Esophagus muscularis mucosa (tissue), 3 donors: ENCODE data around the gene BEND6.

Experiments
- POLR2A ChIP-seq: fragments of 450-650 bp; IDR thresholded peaks from one replicate; pipeline ENCODE4 v1.6.1; 2017; ENCODE audit warnings: antibody characterized with exemption, moderate library complexity, mild to moderate bottlenecking, low read depth
- POLR2AphosphoS5 ChIP-seq, 2 donors: sonication (generic); formaldehyde crosslinking; IDR thresholded peaks; one replicate each; pipeline ENCODE4 v1.6.1; 2017; ENCODE audit warnings: antibody characterized with exemption in 2 of 2
- TF ChIP-seq, protein P1 (sequence below), 3 experiments: fragments of 200-600 bp in 2 of 3; fragments of 450-650 bp in 1 of 3; sonication (generic) in 2 of 3; IDR thresholded peaks; one replicate each; pipeline ENCODE4 v1.5.1; 2017 to 2019; ENCODE audit warnings: antibody characterized with exemption in 3 of 3, mild to moderate bottlenecking in 2 of 3, moderate library complexity in 1 of 3

- TF ChIP-seq POLR2AphosphoS5 (IDR thresholded peaks at IDR 0.05) (no peak), POLR2A (no peak)
- TF ChIP-seq, protein P1, sequence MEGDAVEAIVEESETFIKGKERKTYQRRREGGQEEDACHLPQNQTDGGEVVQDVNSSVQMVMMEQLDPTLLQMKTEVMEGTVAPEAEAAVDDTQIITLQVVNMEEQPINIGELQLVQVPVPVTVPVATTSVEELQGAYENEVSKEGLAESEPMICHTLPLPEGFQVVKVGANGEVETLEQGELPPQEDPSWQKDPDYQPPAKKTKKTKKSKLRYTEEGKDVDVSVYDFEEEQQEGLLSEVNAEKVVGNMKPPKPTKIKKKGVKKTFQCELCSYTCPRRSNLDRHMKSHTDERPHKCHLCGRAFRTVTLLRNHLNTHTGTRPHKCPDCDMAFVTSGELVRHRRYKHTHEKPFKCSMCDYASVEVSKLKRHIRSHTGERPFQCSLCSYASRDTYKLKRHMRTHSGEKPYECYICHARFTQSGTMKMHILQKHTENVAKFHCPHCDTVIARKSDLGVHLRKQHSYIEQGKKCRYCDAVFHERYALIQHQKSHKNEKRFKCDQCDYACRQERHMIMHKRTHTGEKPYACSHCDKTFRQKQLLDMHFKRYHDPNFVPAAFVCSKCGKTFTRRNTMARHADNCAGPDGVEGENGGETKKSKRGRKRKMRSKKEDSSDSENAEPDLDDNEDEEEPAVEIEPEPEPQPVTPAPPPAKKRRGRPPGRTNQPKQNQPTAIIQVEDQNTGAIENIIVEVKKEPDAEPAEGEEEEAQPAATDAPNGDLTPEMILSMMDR (IDR thresholded peaks at IDR 0.05): no peak
Measured at GRCh38 chr6:56934876-56935275, 20.0 kb upstream of the BEND6 start.
